Mammary epithelial cell (primary cell): Measurements from ENCODE around the gene RBM45.
"Not testable (repeated sequence)": the region's sequence is repeated elsewhere in the genome, so short reads cannot be mapped to it uniquely, and the experiment has no call there.

Source experiments
- EZH2 ChIP-seq: IDR thresholded peaks from 2 replicates; pipeline ENCODE4 v1.6.1; 2012; ENCODE audit warnings: low read length, inconsistent platforms, borderline replicate concordance
- TF ChIP-seq, protein P1 (sequence below), 2 donors: IDR thresholded peaks in 1 of 2; conservative IDR thresholded peaks in 1 of 2; 2 replicates each; pipeline ENCODE4 v1.5.1; 2011 to 2012; ENCODE audit warnings: inconsistent platforms in 2 of 2, low read length in 2 of 2, mild to moderate bottlenecking in 2 of 2, control low read depth in 1 of 2, low read depth in 1 of 2; ENCODE audit not compliant: insufficient read depth in 1 of 2; ENCODE audit errors: extremely low read depth in 1 of 2

DNA sequence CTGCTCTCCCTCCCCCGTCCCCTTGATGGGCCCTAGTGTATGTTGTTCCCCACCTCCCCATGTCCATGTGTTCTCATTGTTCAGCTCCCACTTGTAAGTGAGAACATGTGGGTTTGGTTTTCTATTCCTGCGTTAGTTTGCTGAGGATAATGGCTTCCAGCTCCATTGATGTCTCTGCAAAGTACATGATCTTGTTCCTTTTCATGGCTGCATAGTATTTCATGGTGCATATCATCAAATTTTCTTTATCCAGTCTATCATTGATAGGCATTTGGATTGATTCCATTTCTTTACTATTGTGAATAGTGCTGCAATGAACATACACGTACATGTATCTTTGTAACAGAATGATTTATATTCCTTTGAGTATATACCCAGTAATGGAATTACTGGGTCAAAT, 33.0 kb upstream of the RBM45 start:
- TF ChIP-seq, protein P1, sequence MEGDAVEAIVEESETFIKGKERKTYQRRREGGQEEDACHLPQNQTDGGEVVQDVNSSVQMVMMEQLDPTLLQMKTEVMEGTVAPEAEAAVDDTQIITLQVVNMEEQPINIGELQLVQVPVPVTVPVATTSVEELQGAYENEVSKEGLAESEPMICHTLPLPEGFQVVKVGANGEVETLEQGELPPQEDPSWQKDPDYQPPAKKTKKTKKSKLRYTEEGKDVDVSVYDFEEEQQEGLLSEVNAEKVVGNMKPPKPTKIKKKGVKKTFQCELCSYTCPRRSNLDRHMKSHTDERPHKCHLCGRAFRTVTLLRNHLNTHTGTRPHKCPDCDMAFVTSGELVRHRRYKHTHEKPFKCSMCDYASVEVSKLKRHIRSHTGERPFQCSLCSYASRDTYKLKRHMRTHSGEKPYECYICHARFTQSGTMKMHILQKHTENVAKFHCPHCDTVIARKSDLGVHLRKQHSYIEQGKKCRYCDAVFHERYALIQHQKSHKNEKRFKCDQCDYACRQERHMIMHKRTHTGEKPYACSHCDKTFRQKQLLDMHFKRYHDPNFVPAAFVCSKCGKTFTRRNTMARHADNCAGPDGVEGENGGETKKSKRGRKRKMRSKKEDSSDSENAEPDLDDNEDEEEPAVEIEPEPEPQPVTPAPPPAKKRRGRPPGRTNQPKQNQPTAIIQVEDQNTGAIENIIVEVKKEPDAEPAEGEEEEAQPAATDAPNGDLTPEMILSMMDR (conservative IDR thresholded peaks at IDR 0.05 in 1 of 2, IDR thresholded peaks at IDR 0.05 in 1 of 2; ENCODE audit: extremely low read depth in 1 of 2, insufficient read depth in 1 of 2, low read depth in 1 of 2, low read length in 2 of 2) = not testable (repeated sequence)
- TF ChIP-seq EZH2 = not testable (repeated sequence)
